Keratinocyte (primary cell): ENCODE data around the gene BBS1. TPM values are rescaled to one million over a fixed set of nuclear protein-coding genes. Genes with fewer than 3 reads are reported as not detected.

Source experiments
- DNase-seq: peaks from one replicate; pipeline ENCODE4 v3.0.0-alpha.2; 2011; ENCODE audit warnings: low read depth, missing footprints, low spot score
- FAIRE-seq: peaks from 2 replicates; lab custom pipeline; 2011; peaks lifted over from hg19 to GRCh38; lab: Jason Lieb, UNC
- H2AFZ ChIP-seq: 2 replicates; pipeline ENCODE4 v1.6.0; 2012; ENCODE audit warnings: low read length, control low read depth, inconsistent platforms; ENCODE audit not compliant: control insufficient read depth
- H3K27ac ChIP-seq: 2 replicates; pipeline ENCODE4 v1.5.1; 2011; ENCODE audit warnings: low read length; ENCODE audit not compliant: control insufficient read depth, insufficient read depth
- H3K27me3 ChIP-seq: 3 replicates; pipeline ENCODE4 v1.6.0; 2011; ENCODE audit warnings: low read length; ENCODE audit not compliant: control insufficient read depth, insufficient read depth; ENCODE audit errors: extremely low read depth
- H3K36me3 ChIP-seq, 2 experiments: 2 replicates in 1 of 2; 3 replicates in 1 of 2; pipeline ENCODE4 v1.5.1; 2011; ENCODE audit warnings: low read length in 2 of 2, mild to moderate bottlenecking in 1 of 2; ENCODE audit not compliant: control insufficient read depth in 2 of 2, insufficient read depth in 2 of 2; ENCODE audit errors: extremely low read depth in 1 of 2
- H3K4me1 ChIP-seq: 3 replicates; pipeline ENCODE4 v1.5.1; 2011; ENCODE audit warnings: low read length; ENCODE audit not compliant: control insufficient read depth, insufficient read depth; ENCODE audit errors: extremely low read depth
- H3K4me2 ChIP-seq: 3 replicates; pipeline ENCODE4 v1.6.0; 2011; ENCODE audit warnings: low read depth, low read length; ENCODE audit not compliant: control insufficient read depth, insufficient read depth; ENCODE audit errors: extremely low read depth
- H3K4me3 ChIP-seq, 3 experiments: fragments of 200-600 bp in 1 of 3; sonication (generic) in 1 of 3; 2 replicates in 2 of 3; 3 replicates in 1 of 3; pipeline ENCODE4 v1.5.1; 2011 to 2016; ENCODE audit warnings: low read length in 3 of 3, mild to moderate bottlenecking in 3 of 3, control low read depth in 2 of 3, inconsistent platforms in 1 of 3, low read depth in 1 of 3, mixed read lengths in 1 of 3, mixed run types in 1 of 3, moderate library complexity in 1 of 3; ENCODE audit not compliant: control insufficient read depth in 2 of 3, insufficient read depth in 2 of 3; ENCODE audit errors: extremely low read depth in 1 of 3
- H3K79me2 ChIP-seq: 2 replicates; pipeline ENCODE4 v1.6.0; 2012; ENCODE audit warnings: low read length; ENCODE audit not compliant: control insufficient read depth, insufficient read depth
- H3K9ac ChIP-seq: 3 replicates; pipeline ENCODE4 v1.6.0; 2011; ENCODE audit warnings: low read length; ENCODE audit not compliant: control insufficient read depth, insufficient read depth; ENCODE audit errors: extremely low read depth
- H3K9me1 ChIP-seq: 3 replicates; pipeline ENCODE4 v1.6.0; 2011; ENCODE audit warnings: low read length; ENCODE audit not compliant: control insufficient read depth, insufficient read depth; ENCODE audit errors: extremely low read depth
- H3K9me3 ChIP-seq: 2 replicates; pipeline ENCODE4 v1.5.1; 2012; ENCODE audit warnings: low read depth, low read length; ENCODE audit not compliant: control insufficient read depth
- H4K20me1 ChIP-seq: 3 replicates; pipeline ENCODE4 v1.6.0; 2011; ENCODE audit warnings: low read length; ENCODE audit not compliant: control insufficient read depth, insufficient read depth; ENCODE audit errors: extremely low read depth
- CTCF ChIP-seq, 3 experiments: IDR thresholded peaks in 1 of 3; conservative IDR thresholded peaks in 1 of 3; optimal IDR thresholded peaks in 1 of 3; 2 replicates in 2 of 3; 3 replicates in 1 of 3; pipeline versions ENCODE3 to v1.5.1; 2011; ENCODE audit warnings: low read length in 3 of 3, mild to moderate bottlenecking in 3 of 3, moderate library complexity in 2 of 3, control low read depth in 1 of 3, inconsistent platforms in 1 of 3; ENCODE audit not compliant: insufficient read depth in 2 of 3; ENCODE audit errors: extremely low read depth in 1 of 3
- EZH2 ChIP-seq: IDR thresholded peaks from one replicate; pipeline ENCODE4 v1.6.1; 2012; ENCODE audit warnings: inconsistent platforms, mild to moderate bottlenecking, low read length, moderate library complexity
- dilution Hi-C: fragments of 300-500 bp; cut with MboI; formaldehyde crosslinking; loops from one replicate; pipeline ENCODE4 v1.7.0; 2020; ENCODE audit warnings: low sequenced_read_pairs; ENCODE audit not compliant: extremely low pct_ligation_motif_present
- polyA plus RNA-seq, 5 experiments: library from polyadenylated mRNA; depleted of rRNA in 3 of 5; stranded (reverse) in 3 of 5; stranded (forward) in 1 of 5; unstranded in 1 of 5; fragments of >200 nt; gene quantifications; 1 replicate in 1 of 5; 2 replicates in 3 of 5; 3 replicates in 1 of 5; pipeline versions ENCODE4 v1.2.1 to v1.2.3, GENCODE V29; 2011 to 2012; ENCODE audit warnings: missing spikeins in 2 of 5, low read depth in 1 of 5, low replicate concordance in 1 of 5

The BBS1 gene
- polyA plus RNA-seq, 1 donor (not counting 4 experiments of a cell fraction or from before 2014, with no cell fraction given): 11.7 TPM

- H2AFZ ChIP-seq: peak overlapping the region; percentile 85
- H3K4me2 ChIP-seq: peak overlapping the region; percentile 92
- H3K9me1 ChIP-seq: peaks cover 2% of the 10 kb centered on the region
- DNase-seq: no peak
- H3K9ac ChIP-seq: peak overlapping the region; percentile 91
- H3K9me3 ChIP-seq: no peaks in the 10 kb centered on the region
- peaks cover 3% of the 10 kb centered on the region for H3K79me2 ChIP-seq
- peaks cover 7 to 8% of the 10 kb centered on the region in 2 experiments for H3K36me3 ChIP-seq
- FAIRE-seq: peak; percentile 71
- H4K20me1 ChIP-seq: peaks cover 5% of the 10 kb centered on the region
- peaks cover 21% of the 10 kb centered on the region for H3K4me1 ChIP-seq
- dilution Hi-C loops: no loop called here
- H3K27ac ChIP-seq: peak overlapping the region; percentile 96
- peak overlapping the region; percentile 72 to 83 (median 77) for H3K4me3 ChIP-seq
- no peak for TF ChIP-seq EZH2
- peak; percentile 86 to 93 (median 91) for TF ChIP-seq CTCF (optimal IDR thresholded peaks at IDR 0.05 in 1 of 3, IDR thresholded peaks at IDR 0.05 in 1 of 3, conservative IDR thresholded peaks at IDR 0.05 in 1 of 3; ENCODE audit: extremely low read depth in 1 of 3, insufficient read depth in 2 of 3, low read length in 3 of 3)
- H3K27me3 ChIP-seq: no peaks in the 10 kb centered on the region
Observed at GRCh38 chr11:66478729-66479393, 31.6 kb upstream of the BBS1 start.

GRCh38 chr11:66479394-66480116 lies 30.9 kb upstream of the BBS1 start:
- Histone ChIP-seq H3K9me1 (peaks cover 2% of the 10 kb centered on the region), H3K4me2 (peak overlapping the region; percentile 92), H2AFZ (peak overlapping the region; percentile 85), H3K9me3 (no peaks in the 10 kb centered on the region), H3K4me1 (peaks cover 16% of the 10 kb centered on the region), H3K9ac (peak overlapping the region; percentile 91), H3K27ac (peak overlapping the region; percentile 96), H3K27me3 (no peaks in the 10 kb centered on the region), H3K4me3 (peak overlapping the region; percentile 72 to 83 (median 77)), H4K20me1 (peaks cover 5% of the 10 kb centered on the region), H3K36me3 (peaks cover 8 to 9% of the 10 kb centered on the region in 2 experiments), H3K79me2 (peaks cover 3% of the 10 kb centered on the region)
- FAIRE-seq: no peak
- peak; percentile 77 for DNase-seq
- dilution Hi-C loops: no loop called here
- TF ChIP-seq EZH2 (no peak), CTCF (optimal IDR thresholded peaks at IDR 0.05 in 1 of 3, IDR thresholded peaks at IDR 0.05 in 1 of 3, conservative IDR thresholded peaks at IDR 0.05 in 1 of 3; ENCODE audit: extremely low read depth in 1 of 3, insufficient read depth in 2 of 3, low read length in 3 of 3) (no peak)
